A673 (cell line): ENCODE measurements around the gene RASSF8. TPM values are rescaled to one million over a fixed set of nuclear protein-coding genes. Genes with fewer than 3 reads are reported as not detected.

Experiments used
- BruUV-seq: library from RNA; stranded (reverse); fragments of 400-500 nt; replicated peaks from 2 replicates; lab custom pipeline; 2021; lab: Mats Ljungman, UMichigan
- CTCF ChIA-PET: fragments of 300-600 bp; sonication (Branson Sonifier 250); formaldehyde crosslinking; loops from one replicate; lab custom pipeline; 2022; ENCODE audit warnings: antibody characterized with exemption; lab: Charles Lee
- POLR2A ChIA-PET: fragments of 300-600 bp; sonication (Branson Sonifier 250); formaldehyde crosslinking; loops from one replicate; lab custom pipeline; 2022; ENCODE audit warnings: antibody characterized with exemption; ENCODE audit not compliant: low non-redundant PET; lab: Charles Lee
- DNase-seq: peaks from one replicate; pipeline ENCODE4 v3.0.0-alpha.2; 2015; ENCODE audit warnings: low spot score
- H3K27ac ChIP-seq: fragments of 200-600 bp; sonication (generic); 2 replicates; pipeline ENCODE4 v1.5.1; 2016; ENCODE audit warnings: mixed run types, low read depth, mild to moderate bottlenecking, mixed read lengths, antibody characterized with exemption, low read length; ENCODE audit not compliant: poor library complexity, severe bottlenecking
- H3K27me3 ChIP-seq: fragments of 200-600 bp; sonication (generic); replicated peaks from 2 replicates; pipeline ENCODE4 v1.6.1; 2017; ENCODE audit warnings: mixed run types, low read depth, mild to moderate bottlenecking, mixed read lengths, antibody characterized with exemption, low read length; ENCODE audit not compliant: insufficient read depth, poor library complexity
- H3K36me3 ChIP-seq: fragments of 200-600 bp; sonication (generic); 2 replicates; pipeline ENCODE4 v1.6.1; 2016; ENCODE audit warnings: mixed run types, mild to moderate bottlenecking, mixed read lengths, antibody characterized with exemption, low read length; ENCODE audit not compliant: insufficient read depth, poor library complexity, severe bottlenecking
- H3K4me1 ChIP-seq: fragments of 200-600 bp; sonication (generic); 2 replicates; pipeline ENCODE4 v1.6.1; 2017; ENCODE audit warnings: mixed run types, mild to moderate bottlenecking, mixed read lengths, antibody characterized with exemption, low read length; ENCODE audit not compliant: insufficient read depth, poor library complexity, severe bottlenecking
- H3K4me3 ChIP-seq: fragments of 200-600 bp; sonication (generic); 2 replicates; pipeline ENCODE4 v1.5.1; 2016; ENCODE audit warnings: low read depth, mixed run types, mild to moderate bottlenecking, mixed read lengths, low read length; ENCODE audit not compliant: poor library complexity, severe bottlenecking
- H3K9me3 ChIP-seq: fragments of 200-600 bp; sonication (generic); 2 replicates; pipeline ENCODE4 v1.6.1; 2016; ENCODE audit warnings: mixed run types, low read depth, mild to moderate bottlenecking, mixed read lengths, antibody characterized with exemption, low read length; ENCODE audit not compliant: poor library complexity, severe bottlenecking
- CTCF ChIP-seq: fragments of 300-800, 200-600 bp; sonication (generic); conservative IDR thresholded peaks from 2 replicates; pipeline ENCODE4 v1.5.1; 2017; ENCODE audit warnings: low read depth, mild to moderate bottlenecking, antibody characterized with exemption, low read length, moderate library complexity, mixed read lengths
- EZH2 ChIP-seq: fragments of 200-600 bp; sonication (generic); IDR thresholded peaks from 2 replicates; pipeline ENCODE4 v1.6.1; 2017; ENCODE audit warnings: borderline replicate concordance, low read depth, mild to moderate bottlenecking, mixed read lengths, antibody characterized with exemption, low read length; ENCODE audit not compliant: poor library complexity, severe bottlenecking
- intact Hi-C: fragments of 100-400 bp; cut with micrococcal nuclease; formaldehyde crosslinking; loops from one replicate; pipeline ENCODE4 v1.10.0; 2022; ENCODE audit not compliant: unreplicated experiment
- total RNA-seq: library from RNA; stranded (reverse); gene quantifications from 2 replicates; pipeline ENCODE4 v1.2.3, GENCODE V29; 2021

The RASSF8 gene
- total RNA-seq, 1 experiment from 2014 or later, result 23.1 TPM

DNA sequence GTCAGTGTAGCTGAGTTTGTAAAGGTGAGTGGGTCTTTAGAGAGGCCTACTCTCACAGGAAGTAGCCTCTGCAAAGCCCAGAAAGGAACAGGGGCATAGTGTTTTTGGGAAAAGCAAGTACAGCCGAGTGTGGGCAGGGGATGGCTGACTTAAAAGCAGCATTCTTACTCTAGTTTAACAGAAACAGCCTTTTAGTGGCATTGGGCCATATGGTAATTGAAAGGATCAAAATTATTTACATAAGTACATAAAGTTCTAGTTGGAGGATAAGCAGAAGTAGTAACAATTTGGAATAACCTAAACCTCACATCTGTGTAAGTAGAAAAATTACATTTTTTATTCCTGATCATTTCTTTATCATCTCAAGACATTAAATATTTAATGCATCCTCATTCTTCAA lies 49.1 kb downstream of the RASSF8 start:
- Histone ChIP-seq H3K4me3 (no peak overlapping the region), H3K27ac (no peak overlapping the region), H3K27me3 (no peaks in the 10 kb centered on the region), H3K4me1 (peaks cover 32% of the 10 kb centered on the region), H3K36me3 (no peaks in the 10 kb centered on the region), H3K9me3 (peaks cover 9% of the 10 kb centered on the region)
- TF ChIP-seq CTCF, result no peak
- no peak for TF ChIP-seq EZH2
- DNase-seq, result no peak
- BruUV-seq, result no TSS peak
- intact Hi-C loops, result no loop called here
- ChIA-PET POLR2A (no interaction called here), CTCF (no interaction called here)

DNA sequence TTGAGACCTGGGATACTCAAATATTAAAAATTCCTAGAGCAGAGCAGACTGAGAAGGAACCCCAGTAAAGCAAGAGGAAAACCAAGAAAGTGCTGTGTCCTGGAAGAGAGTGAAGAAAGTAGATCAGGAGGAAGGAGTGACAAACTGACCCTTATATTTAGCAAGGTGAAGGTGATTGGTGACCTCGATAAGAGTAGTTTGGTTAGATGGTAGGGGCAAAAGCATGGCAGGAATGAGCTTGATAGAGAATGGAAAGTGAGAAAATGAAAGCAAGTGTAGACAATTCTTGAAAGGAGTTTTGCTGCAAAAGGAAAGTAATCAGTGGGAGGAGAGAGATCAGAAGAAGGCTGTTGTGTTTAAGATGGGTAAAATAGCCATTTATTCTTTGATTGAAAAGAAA lies 51.1 kb downstream of the RASSF8 start:
- POLR2A ChIA-PET, result no interaction called here
- H3K4me1 ChIP-seq, result peaks cover 32% of the 10 kb centered on the region

GRCh38 chr12:26010293-26010821 lies 51.9 kb downstream of the RASSF8 start:
- Histone ChIP-seq H3K27me3 (no peaks in the 10 kb centered on the region), H3K9me3 (no peaks in the 10 kb centered on the region), H3K4me1 (peaks cover 32% of the 10 kb centered on the region), H3K36me3 (no peaks in the 10 kb centered on the region), H3K4me3 (no peak overlapping the region), H3K27ac (no peak overlapping the region)
- ChIA-PET POLR2A (no interaction called here), CTCF (no interaction called here)
- DNase-seq, result peak; percentile 90
- no TSS peak for BruUV-seq
- intact Hi-C loops, result loop anchor here (5.0 to 10.0 kb wide), 2 partner anchors 48 to 426 kb away; no protein-coding TSS in a partner anchor
- no peak for TF ChIP-seq EZH2

More for the DNA sequence above, 51.1 kb downstream of the RASSF8 start:
- Histone ChIP-seq H3K4me3 (no peak overlapping the region), H3K27ac (no peak overlapping the region), H3K36me3 (no peaks in the 10 kb centered on the region), H3K27me3 (no peaks in the 10 kb centered on the region), H3K9me3 (no peaks in the 10 kb centered on the region)
- no TSS peak for BruUV-seq
- no peak for TF ChIP-seq EZH2
- no peak for TF ChIP-seq CTCF
- intact Hi-C loops, result no loop called here
- no peak for DNase-seq
- CTCF ChIA-PET, result no interaction called here

DNA sequence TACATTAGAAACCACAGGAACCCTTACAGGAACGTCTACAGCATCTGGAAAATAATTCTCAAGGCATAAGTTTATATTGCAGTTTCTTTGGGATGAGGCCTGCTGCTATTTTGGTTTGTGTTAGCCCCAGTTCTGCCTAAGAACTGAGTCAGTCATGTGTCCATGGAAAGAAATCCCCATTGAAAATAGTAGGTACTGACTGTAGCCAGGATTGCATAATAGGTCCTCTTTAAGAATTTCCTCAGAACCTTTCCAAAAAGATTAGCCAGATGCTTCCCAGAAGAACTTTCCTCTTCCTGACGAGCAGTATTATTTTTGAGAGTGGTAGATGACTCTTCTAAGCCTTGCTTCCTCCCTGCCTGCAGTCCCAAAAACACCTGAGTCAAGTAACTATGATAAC lies 52.6 kb downstream of the RASSF8 start:
- Histone ChIP-seq H3K36me3 (no peaks in the 10 kb centered on the region), H3K9me3 (no peaks in the 10 kb centered on the region), H3K27ac (no peak overlapping the region), H3K4me1 (peaks cover 32% of the 10 kb centered on the region), H3K27me3 (no peaks in the 10 kb centered on the region), H3K4me3 (no peak overlapping the region)
- CTCF ChIA-PET, result no interaction called here
- no TSS peak for BruUV-seq
- intact Hi-C loops, result loop anchor here (5.0 to 10.0 kb wide), 2 partner anchors 49 to 426 kb away; no protein-coding TSS in a partner anchor
- no peak for DNase-seq
- TF ChIP-seq EZH2 (no peak), CTCF (no peak)
- POLR2A ChIA-PET, result no interaction called here
